IMR-90 (cell line): Measurements from ENCODE around the gene ERG. TPM values are rescaled to one million over a fixed set of nuclear protein-coding genes. Genes with fewer than 3 reads are reported as not detected.

Source experiments
- ATAC-seq: fragments of 200-7000 bp; cut with Tn5 transposase; 2 replicates; pipeline ENCODE4 v1.9.1; 2020; ENCODE audit warnings: low read depth, mild to moderate bottlenecking, moderate library complexity
- BruUV-seq: library from RNA; stranded (reverse); fragments of 400-500 nt; replicated peaks from 2 replicates; lab custom pipeline; 2021; lab: Mats Ljungman, UMichigan
- CTCF ChIA-PET: fragments of 300-600 bp; formaldehyde crosslinking; extraction: SDS; loops from one replicate; lab custom pipeline; 2021; ENCODE audit warnings: antibody characterized with exemption; lab: Yijun Ruan, JAX
- POLR2A ChIA-PET: fragments of 300-600 bp; sonication (Branson Sonifier 250); formaldehyde crosslinking; loops from one replicate; lab custom pipeline; 2022; ENCODE audit warnings: antibody characterized with exemption; ENCODE audit not compliant: unreplicated experiment; lab: Charles Lee
- DNase-seq: peaks from one replicate; pipeline ENCODE4 v3.0.0; 2013
- H2AFZ ChIP-seq: replicated peaks from 2 replicates; pipeline ENCODE3; 2013; ENCODE audit warnings: low read length, mild to moderate bottlenecking; ENCODE audit not compliant: poor library complexity
- H2AK5ac ChIP-seq: 2 replicates; pipeline ENCODE4 v1.6.1; 2013; ENCODE audit warnings: low read depth, low read length, inconsistent platforms
- H2AK9ac ChIP-seq: replicated peaks from 2 replicates; pipeline ENCODE3; 2013; ENCODE audit warnings: mild to moderate bottlenecking, low read depth, low read length, moderate library complexity; ENCODE audit not compliant: poor library complexity
- H2BK120ac ChIP-seq: 2 replicates; pipeline ENCODE4 v1.6.1; 2013; ENCODE audit warnings: low read depth, low read length, inconsistent platforms
- H2BK15ac ChIP-seq: 3 replicates; pipeline ENCODE4 v1.6.1; 2013; ENCODE audit warnings: low read depth, low read length, inconsistent platforms
- H2BK20ac ChIP-seq: 2 replicates; pipeline ENCODE4 v1.6.1; 2013; ENCODE audit warnings: low read depth, mild to moderate bottlenecking, inconsistent platforms, low read length, moderate library complexity
- H2BK5ac ChIP-seq: 2 replicates; pipeline ENCODE4 v1.6.1; 2013; ENCODE audit warnings: mild to moderate bottlenecking, low read depth, low read length, inconsistent platforms; ENCODE audit not compliant: poor library complexity, severe bottlenecking
- H3K14ac ChIP-seq: replicated peaks from 2 replicates; pipeline ENCODE4 v1.6.1; 2013; ENCODE audit warnings: low read depth, low read length, inconsistent platforms
- H3K18ac ChIP-seq: 2 replicates; pipeline ENCODE4 v1.6.1; 2013; ENCODE audit warnings: low read depth, low read length, control low read depth
- H3K23ac ChIP-seq: 2 replicates; pipeline ENCODE4 v1.6.1; 2013; ENCODE audit warnings: low read depth, low read length, inconsistent platforms
- H3K27ac ChIP-seq: 2 replicates; pipeline ENCODE4 v1.5.1; 2013; ENCODE audit warnings: mild to moderate bottlenecking, control low read depth, low read length; ENCODE audit not compliant: insufficient read depth
- H3K27me3 ChIP-seq: 2 replicates; pipeline ENCODE4 v1.6.1; 2013; ENCODE audit warnings: low read length; ENCODE audit not compliant: control insufficient read depth, insufficient read depth
- H3K36me3 ChIP-seq: 2 replicates; pipeline ENCODE4 v1.6.1; 2013; ENCODE audit warnings: low read length, mixed read lengths; ENCODE audit not compliant: control insufficient read depth, insufficient read depth
- H3K4ac ChIP-seq: 2 replicates; pipeline ENCODE4 v1.6.1; 2013; ENCODE audit warnings: low read depth, low read length, inconsistent platforms
- H3K4me1 ChIP-seq: 2 replicates; pipeline ENCODE4 v1.6.1; 2013; ENCODE audit warnings: low read length, mixed read lengths; ENCODE audit not compliant: control insufficient read depth, insufficient read depth
- H3K4me2 ChIP-seq: 2 replicates; pipeline ENCODE4 v1.6.1; 2013; ENCODE audit warnings: low read depth, mild to moderate bottlenecking, control low read depth, low read length, moderate library complexity
- H3K4me3 ChIP-seq: 2 replicates; pipeline ENCODE4 v1.5.1; 2013; ENCODE audit warnings: low read depth, mild to moderate bottlenecking, control low read depth, low read length, moderate library complexity; ENCODE audit not compliant: insufficient read depth
- H3K56ac ChIP-seq: 2 replicates; pipeline ENCODE4 v1.6.1; 2013; ENCODE audit warnings: low read length, inconsistent platforms; ENCODE audit not compliant: insufficient read depth; ENCODE audit errors: extremely low read depth
- H3K79me1 ChIP-seq, 2 experiments: 2 replicates each; pipeline ENCODE4 v1.6.1; 2013; ENCODE audit warnings: low read length in 2 of 2, inconsistent platforms in 1 of 2, low read depth in 1 of 2
- H3K9ac ChIP-seq: 2 replicates; pipeline ENCODE4 v1.6.1; 2013; ENCODE audit warnings: low read depth, low read length, control low read depth
- H3K9me1 ChIP-seq: 2 replicates; pipeline ENCODE4 v1.6.1; 2013; ENCODE audit warnings: low read length, inconsistent platforms; ENCODE audit not compliant: insufficient read depth
- H3K9me3 ChIP-seq: 2 replicates; pipeline ENCODE4 v1.6.1; 2013; ENCODE audit warnings: low read length; ENCODE audit not compliant: control insufficient read depth, insufficient read depth
- H4K20me1 ChIP-seq: 2 replicates; pipeline ENCODE4 v1.6.1; 2013; ENCODE audit warnings: low read length, inconsistent platforms; ENCODE audit not compliant: insufficient read depth
- H4K5ac ChIP-seq: 2 replicates; pipeline ENCODE4 v1.6.1; 2013; ENCODE audit warnings: mild to moderate bottlenecking, low read depth, low read length, control low read depth
- H4K8ac ChIP-seq, 2 experiments: 2 replicates each; pipeline ENCODE4 v1.6.1; 2013; ENCODE audit warnings: low read depth in 2 of 2, low read length in 2 of 2, control low read depth in 1 of 2, inconsistent platforms in 1 of 2
- H4K91ac ChIP-seq: 2 replicates; pipeline ENCODE4 v1.6.1; 2013; ENCODE audit warnings: low read depth, low read length, inconsistent platforms; ENCODE audit not compliant: insufficient read depth
- CTCF ChIP-seq: conservative IDR thresholded peaks from 2 replicates; pipeline ENCODE4 v1.5.1; 2012; ENCODE audit warnings: mild to moderate bottlenecking, low read depth, low read length, improper control_type of control experiment
- RCOR1 ChIP-seq: IDR thresholded peaks from 2 replicates; pipeline ENCODE4 v1.6.1; 2012; ENCODE audit warnings: mild to moderate bottlenecking, low read length, improper control_type of control experiment; ENCODE audit not compliant: insufficient replicate concordance
- WGBS, 2 experiments: methylation state at CpG; one replicate each; pipeline versions ENCODE4 v1.1.5 to v1.1.7; 2013; ENCODE audit warnings: missing lambda C conversion rate in 2 of 2; ENCODE audit not compliant: insufficient read length in 1 of 2; ENCODE audit errors: extremely low coverage in 2 of 2; 5-methylcytosine and 5-hydroxymethylcytosine counted together
- dilution Hi-C: fragments of 300-500 bp; cut with HindIII; formaldehyde crosslinking; loops from one replicate; pipeline ENCODE4 v1.14.3; 2018; ENCODE audit warnings: low sequenced_read_pairs; ENCODE audit not compliant: unreplicated experiment
- in situ Hi-C: fragments of 300-500 bp; cut with MboI; formaldehyde crosslinking; loops from 3 replicates; pipeline ENCODE4 v1.14.3; 2019; ENCODE audit warnings: low sequenced_read_pairs, inconsistent platforms, mixed read lengths
- intact Hi-C: fragments of 100-400 bp; cut with micrococcal nuclease; formaldehyde crosslinking; loops from 2 replicates; pipeline ENCODE4 v1.10.0; 2022
- polyA plus RNA-seq, 3 experiments: library from polyadenylated mRNA; depleted of rRNA; stranded (reverse); fragments of >200 nt; gene quantifications; 2 replicates each; pipeline ENCODE4 v1.2.3, GENCODE V29; 2012; ENCODE audit warnings: low replicate concordance in 1 of 3
- total RNA-seq: library from RNA; depleted of rRNA; stranded (reverse); fragments of >200 nt; gene quantifications from 2 replicates; pipeline ENCODE4 v1.2.3, GENCODE V29; 2012

Gene ERG
- total and polyA plus RNA-seq, 2 of the 4 experiments (the other 2 are of a cell fraction) = not detected

GRCh38 chr21:38380481-38381137 is 117.7 kb downstream of the ERG start:
- Histone ChIP-seq H3K4me3 (no peak overlapping the region), H3K79me1 (no peaks in the 10 kb centered on the region), H2AFZ (no peak overlapping the region), H3K27ac (no peak overlapping the region), H4K91ac (no peak overlapping the region), H3K23ac (no peak overlapping the region), H2BK5ac (no peak overlapping the region), H3K9me1 (no peaks in the 10 kb centered on the region), H2BK120ac (no peak overlapping the region), H4K5ac (no peak overlapping the region), H2AK9ac (no peak overlapping the region), H3K36me3 (no peaks in the 10 kb centered on the region), H3K9me3 (no peaks in the 10 kb centered on the region), H3K4me2 (no peak overlapping the region), H3K9ac (no peak overlapping the region), H3K4ac (no peak overlapping the region), H3K14ac (no peak overlapping the region), H2BK20ac (no peak overlapping the region), H3K56ac (no peak overlapping the region), H2AK5ac (no peak overlapping the region), H3K18ac (no peak overlapping the region), H3K4me1 (no peaks in the 10 kb centered on the region), H4K8ac (no peak overlapping the region), H3K27me3 (peaks cover 20% of the 10 kb centered on the region), H2BK15ac (no peak overlapping the region), H4K20me1 (no peaks in the 10 kb centered on the region)
- ChIA-PET CTCF (no interaction called here), POLR2A (no interaction called here)
- WGBS, 2 experiments = 0% methylated on average over 4 of the region's 5 CpGs; no CpG with 5 or more reads in 1 of the 2 experiments
- intact Hi-C loops = loop anchor here (5.0 kb wide), 1 partner anchor 757 kb away; no protein-coding TSS in a partner anchor
- no TSS peak for BruUV-seq
- dilution Hi-C loops = no loop called here
- TF ChIP-seq CTCF (peak; percentile 32; the same call in 1 of the 2 replicates), RCOR1 (no peak)
- ATAC-seq (peak; percentile 68), DNase-seq (peak; percentile 8)
- in situ Hi-C loops = loop anchor here (25.0 kb wide), 1 partner anchor 782 kb away; no protein-coding TSS in a partner anchor
